ENCODE data around the gene HIVEP1. TPM values are rescaled to one million over a fixed set of nuclear protein-coding genes. Genes with fewer than 3 reads are reported as not detected.

HIVEP1 gene
- total and polyA plus RNA-seq, 4 donors, result 2.7 to 27.2 (median 6.2) TPM

DNA sequence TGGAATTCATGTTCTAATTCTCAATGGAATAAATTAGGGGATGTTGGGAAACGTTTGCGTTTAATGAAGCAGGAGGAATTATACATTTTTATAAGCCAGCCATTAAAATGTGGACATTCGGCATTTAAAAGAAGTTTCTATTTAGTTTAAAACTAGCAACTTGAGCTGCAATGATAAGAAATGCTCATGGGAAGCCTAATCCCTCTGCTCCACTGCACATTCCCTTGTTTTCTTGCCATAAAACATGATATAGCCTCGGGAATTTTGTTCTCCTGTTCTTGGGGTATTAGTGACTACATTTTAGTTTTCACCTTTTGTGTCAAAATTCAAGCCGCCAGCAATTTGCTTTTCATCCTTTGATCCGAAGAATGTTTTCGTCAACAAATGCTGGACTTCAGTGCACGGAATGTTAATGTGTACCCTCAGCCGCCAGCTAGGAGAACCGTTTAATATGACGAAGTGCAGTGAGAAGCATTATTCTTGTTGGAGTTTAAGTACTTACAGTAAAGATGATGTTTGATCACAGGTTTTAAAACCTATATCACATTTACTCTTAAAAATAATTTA lies 137.9 kb downstream of the HIVEP1 start:
- WGBS, result 71% methylated on average over 11 of the region's 11 CpGs
- no peak for TF ChIP-seq SP1 (IDR thresholded peaks at IDR 0.05)
- TF ChIP-seq NR2F2 (IDR thresholded peaks at IDR 0.05), result no peak
- TF ChIP-seq TAF1 (conservative IDR thresholded peaks at IDR 0.05), result no peak
- TF ChIP-seq, protein P1, sequence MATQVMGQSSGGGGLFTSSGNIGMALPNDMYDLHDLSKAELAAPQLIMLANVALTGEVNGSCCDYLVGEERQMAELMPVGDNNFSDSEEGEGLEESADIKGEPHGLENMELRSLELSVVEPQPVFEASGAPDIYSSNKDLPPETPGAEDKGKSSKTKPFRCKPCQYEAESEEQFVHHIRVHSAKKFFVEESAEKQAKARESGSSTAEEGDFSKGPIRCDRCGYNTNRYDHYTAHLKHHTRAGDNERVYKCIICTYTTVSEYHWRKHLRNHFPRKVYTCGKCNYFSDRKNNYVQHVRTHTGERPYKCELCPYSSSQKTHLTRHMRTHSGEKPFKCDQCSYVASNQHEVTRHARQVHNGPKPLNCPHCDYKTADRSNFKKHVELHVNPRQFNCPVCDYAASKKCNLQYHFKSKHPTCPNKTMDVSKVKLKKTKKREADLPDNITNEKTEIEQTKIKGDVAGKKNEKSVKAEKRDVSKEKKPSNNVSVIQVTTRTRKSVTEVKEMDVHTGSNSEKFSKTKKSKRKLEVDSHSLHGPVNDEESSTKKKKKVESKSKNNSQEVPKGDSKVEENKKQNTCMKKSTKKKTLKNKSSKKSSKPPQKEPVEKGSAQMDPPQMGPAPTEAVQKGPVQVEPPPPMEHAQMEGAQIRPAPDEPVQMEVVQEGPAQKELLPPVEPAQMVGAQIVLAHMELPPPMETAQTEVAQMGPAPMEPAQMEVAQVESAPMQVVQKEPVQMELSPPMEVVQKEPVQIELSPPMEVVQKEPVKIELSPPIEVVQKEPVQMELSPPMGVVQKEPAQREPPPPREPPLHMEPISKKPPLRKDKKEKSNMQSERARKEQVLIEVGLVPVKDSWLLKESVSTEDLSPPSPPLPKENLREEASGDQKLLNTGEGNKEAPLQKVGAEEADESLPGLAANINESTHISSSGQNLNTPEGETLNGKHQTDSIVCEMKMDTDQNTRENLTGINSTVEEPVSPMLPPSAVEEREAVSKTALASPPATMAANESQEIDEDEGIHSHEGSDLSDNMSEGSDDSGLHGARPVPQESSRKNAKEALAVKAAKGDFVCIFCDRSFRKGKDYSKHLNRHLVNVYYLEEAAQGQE (IDR thresholded peaks at IDR 0.05), result no peak
- no peak for TF ChIP-seq ZBTB33 (IDR thresholded peaks at IDR 0.05)
- TF ChIP-seq HNF4A (conservative IDR thresholded peaks at IDR 0.05), result no peak
- TF ChIP-seq, protein P2, sequence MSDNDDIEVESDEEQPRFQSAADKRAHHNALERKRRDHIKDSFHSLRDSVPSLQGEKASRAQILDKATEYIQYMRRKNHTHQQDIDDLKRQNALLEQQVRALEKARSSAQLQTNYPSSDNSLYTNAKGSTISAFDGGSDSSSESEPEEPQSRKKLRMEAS (IDR thresholded peaks at IDR 0.05), result no peak
- TF ChIP-seq RAD21 (IDR thresholded peaks at IDR 0.05), result no peak
- TF ChIP-seq GABPA (IDR thresholded peaks at IDR 0.05 in 1 of 2, conservative IDR thresholded peaks at IDR 0.05 in 1 of 2), result no peak
- TF ChIP-seq, protein P3, sequence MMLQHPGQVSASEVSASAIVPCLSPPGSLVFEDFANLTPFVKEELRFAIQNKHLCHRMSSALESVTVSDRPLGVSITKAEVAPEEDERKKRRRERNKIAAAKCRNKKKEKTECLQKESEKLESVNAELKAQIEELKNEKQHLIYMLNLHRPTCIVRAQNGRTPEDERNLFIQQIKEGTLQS (IDR thresholded peaks at IDR 0.05), result no peak
- TF ChIP-seq RXRA (IDR thresholded peaks at IDR 0.05), result no peak
- no peak for TF ChIP-seq YY1 (IDR thresholded peaks at IDR 0.05)
- TF ChIP-seq FOXA1 (IDR thresholded peaks at IDR 0.05), result no peak
- TF ChIP-seq, protein P4, sequence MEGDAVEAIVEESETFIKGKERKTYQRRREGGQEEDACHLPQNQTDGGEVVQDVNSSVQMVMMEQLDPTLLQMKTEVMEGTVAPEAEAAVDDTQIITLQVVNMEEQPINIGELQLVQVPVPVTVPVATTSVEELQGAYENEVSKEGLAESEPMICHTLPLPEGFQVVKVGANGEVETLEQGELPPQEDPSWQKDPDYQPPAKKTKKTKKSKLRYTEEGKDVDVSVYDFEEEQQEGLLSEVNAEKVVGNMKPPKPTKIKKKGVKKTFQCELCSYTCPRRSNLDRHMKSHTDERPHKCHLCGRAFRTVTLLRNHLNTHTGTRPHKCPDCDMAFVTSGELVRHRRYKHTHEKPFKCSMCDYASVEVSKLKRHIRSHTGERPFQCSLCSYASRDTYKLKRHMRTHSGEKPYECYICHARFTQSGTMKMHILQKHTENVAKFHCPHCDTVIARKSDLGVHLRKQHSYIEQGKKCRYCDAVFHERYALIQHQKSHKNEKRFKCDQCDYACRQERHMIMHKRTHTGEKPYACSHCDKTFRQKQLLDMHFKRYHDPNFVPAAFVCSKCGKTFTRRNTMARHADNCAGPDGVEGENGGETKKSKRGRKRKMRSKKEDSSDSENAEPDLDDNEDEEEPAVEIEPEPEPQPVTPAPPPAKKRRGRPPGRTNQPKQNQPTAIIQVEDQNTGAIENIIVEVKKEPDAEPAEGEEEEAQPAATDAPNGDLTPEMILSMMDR (IDR thresholded peaks at IDR 0.05; ENCODE audit: low read depth, low read length, missing input control), result no peak
- no peak for TF ChIP-seq EGR1 (IDR thresholded peaks at IDR 0.05; ENCODE audit: low read depth in 2 of 2)
- TF ChIP-seq HNF4G (IDR thresholded peaks at IDR 0.05), result no peak
- TF ChIP-seq JUND (IDR thresholded peaks at IDR 0.05), result no peak
- Histone ChIP-seq H3K27ac (ENCODE audit: low read depth in 1 of 2, low read length in 2 of 2) (no peak overlapping the region), H3K27me3 (ENCODE audit: control insufficient read depth in 4 of 4, insufficient read depth in 4 of 4, low read length in 3 of 4) (no peaks in the 10 kb centered on the region), H3K9me3 (ENCODE audit: control insufficient read depth in 4 of 4, low read length in 3 of 4) (no peaks in the 10 kb centered on the region), H3K36me3 (ENCODE audit: control insufficient read depth in 4 of 4, insufficient read depth in 3 of 4, low read depth in 1 of 4, low read length in 3 of 4) (peaks cover 0 to 7% (median 3%) of the 10 kb centered on the region in 4 donors), H3K4me1 (ENCODE audit: control insufficient read depth in 4 of 4, insufficient read depth in 4 of 4, low read length in 3 of 4) (no peaks in the 10 kb centered on the region), H3K4me3 (ENCODE audit: low read depth in 1 of 3, low read length in 3 of 3) (no peak overlapping the region), H3K9ac (ENCODE audit: low read depth in 1 of 2, low read length in 2 of 2) (no peak overlapping the region)
- no peak for DNase-seq (ENCODE audit: low spot score)
